HG03097 (cell line): ENCODE measurements around the gene FLT1.
A peak's percentile ranks its signal among the peaks of the same experiment; 100 is the strongest.

Source experiments
- ATAC-seq: cut with Tn5 transposase; IDR thresholded peaks from one replicate; pipeline ENCODE4 v1.9.1; 2021; ENCODE audit not compliant: unreplicated experiment, low FRiP score

The FLT1 gene

GRCh38 chr13:28529836-28530235 is 34.9 kb upstream of the FLT1 start:
- no peak for ATAC-seq

GRCh38 chr13:28528848-28529247 is 33.9 kb upstream of the FLT1 start:
- ATAC-seq: no peak

- no peak for ATAC-seq
Measured at GRCh38 chr13:28528388-28528787, 33.5 kb upstream of the FLT1 start.

GRCh38 chr13:28527629-28528028 is 32.7 kb upstream of the FLT1 start:
- no peak for ATAC-seq

- no peak for ATAC-seq
Measured at GRCh38 chr13:28526876-28527275, 31.9 kb upstream of the FLT1 start.

GRCh38 chr13:28522871-28523270 is 27.9 kb upstream of the FLT1 start:
- ATAC-seq: no peak

GRCh38 chr13:28513745-28514144 is 18.8 kb upstream of the FLT1 start:
- no peak for ATAC-seq

- ATAC-seq: no peak
Measured at GRCh38 chr13:28510542-28510941, 15.6 kb upstream of the FLT1 start.

- ATAC-seq: no peak
Measured at GRCh38 chr13:28510066-28510465, 15.1 kb upstream of the FLT1 start.

- ATAC-seq: no peak
Measured at GRCh38 chr13:28505543-28506135, 10.7 kb upstream of the FLT1 start.

GRCh38 chr13:28503182-28503967 is 8.4 kb upstream of the FLT1 start:
- ATAC-seq: no peak

GRCh38 chr13:28501547-28501946 is 6.6 kb upstream of the FLT1 start:
- no peak for ATAC-seq

GRCh38 chr13:28499609-28500008 is 4.7 kb upstream of the FLT1 start:
- ATAC-seq: no peak

- no peak for ATAC-seq
Measured at GRCh38 chr13:28498481-28499115, 3.7 kb upstream of the FLT1 start.

- ATAC-seq: no peak
Measured at GRCh38 chr13:28497143-28497876, 2.4 kb upstream of the FLT1 start.

GRCh38 chr13:28496188-28496564 is 1.2 kb upstream of the FLT1 start:
- no peak for ATAC-seq

- ATAC-seq: no peak
Measured at GRCh38 chr13:28495538-28496187, 735 bp upstream of the FLT1 start.

- ATAC-seq: peak; percentile 15
Measured at GRCh38 chr13:28494504-28494777, 487 bp downstream of the FLT1 start.

- ATAC-seq: no peak
Measured at GRCh38 chr13:28493740-28494503, 1.0 kb downstream of the FLT1 start.
